ENCODE measurements around the gene EDEM2.

GRCh38 chr20:35122756-35123405 is 24.3 kb downstream of the EDEM2 start:
- TF ChIP-seq EZH2 (IDR thresholded peaks at IDR 0.05; ENCODE audit: insufficient read depth, low read length) (no peak), CTCF (IDR thresholded peaks at IDR 0.05; ENCODE audit: insufficient read depth, low read depth, low read length) (no peak)
